IMR-90 (cell line): ENCODE results near the gene SIK3. TPM values are rescaled to one million over a fixed set of nuclear protein-coding genes. Genes with fewer than 3 reads are reported as not detected.

Source experiments
- ATAC-seq: fragments of 200-7000 bp; cut with Tn5 transposase; 2 replicates; pipeline ENCODE4 v1.9.1; 2020; ENCODE audit warnings: low read depth, mild to moderate bottlenecking, moderate library complexity
- BruUV-seq: library from RNA; stranded (reverse); fragments of 400-500 nt; replicated peaks from 2 replicates; lab custom pipeline; 2021; lab: Mats Ljungman, UMichigan
- CTCF ChIA-PET: fragments of 300-600 bp; formaldehyde crosslinking; extraction: SDS; loops from one replicate; lab custom pipeline; 2021; ENCODE audit warnings: antibody characterized with exemption; lab: Yijun Ruan, JAX
- POLR2A ChIA-PET: fragments of 300-600 bp; sonication (Branson Sonifier 250); formaldehyde crosslinking; loops from one replicate; lab custom pipeline; 2022; ENCODE audit warnings: antibody characterized with exemption; ENCODE audit not compliant: unreplicated experiment; lab: Charles Lee
- DNase-seq: peaks from one replicate; pipeline ENCODE4 v3.0.0; 2013
- H2AFZ ChIP-seq: replicated peaks from 2 replicates; pipeline ENCODE3; 2013; ENCODE audit warnings: low read length, mild to moderate bottlenecking; ENCODE audit not compliant: poor library complexity
- H2AK5ac ChIP-seq: 2 replicates; pipeline ENCODE4 v1.6.1; 2013; ENCODE audit warnings: low read depth, low read length, inconsistent platforms
- H2AK9ac ChIP-seq: replicated peaks from 2 replicates; pipeline ENCODE3; 2013; ENCODE audit warnings: mild to moderate bottlenecking, low read depth, low read length, moderate library complexity; ENCODE audit not compliant: poor library complexity
- H2BK120ac ChIP-seq: 2 replicates; pipeline ENCODE4 v1.6.1; 2013; ENCODE audit warnings: low read depth, low read length, inconsistent platforms
- H2BK15ac ChIP-seq: 3 replicates; pipeline ENCODE4 v1.6.1; 2013; ENCODE audit warnings: low read depth, low read length, inconsistent platforms
- H2BK20ac ChIP-seq: 2 replicates; pipeline ENCODE4 v1.6.1; 2013; ENCODE audit warnings: low read depth, mild to moderate bottlenecking, inconsistent platforms, low read length, moderate library complexity
- H2BK5ac ChIP-seq: 2 replicates; pipeline ENCODE4 v1.6.1; 2013; ENCODE audit warnings: mild to moderate bottlenecking, low read depth, low read length, inconsistent platforms; ENCODE audit not compliant: poor library complexity, severe bottlenecking
- H3K14ac ChIP-seq: replicated peaks from 2 replicates; pipeline ENCODE4 v1.6.1; 2013; ENCODE audit warnings: low read depth, low read length, inconsistent platforms
- H3K18ac ChIP-seq: 2 replicates; pipeline ENCODE4 v1.6.1; 2013; ENCODE audit warnings: low read depth, low read length, control low read depth
- H3K23ac ChIP-seq: 2 replicates; pipeline ENCODE4 v1.6.1; 2013; ENCODE audit warnings: low read depth, low read length, inconsistent platforms
- H3K27ac ChIP-seq: 2 replicates; pipeline ENCODE4 v1.5.1; 2013; ENCODE audit warnings: mild to moderate bottlenecking, control low read depth, low read length; ENCODE audit not compliant: insufficient read depth
- H3K27me3 ChIP-seq: 2 replicates; pipeline ENCODE4 v1.6.1; 2013; ENCODE audit warnings: low read length; ENCODE audit not compliant: control insufficient read depth, insufficient read depth
- H3K36me3 ChIP-seq: 2 replicates; pipeline ENCODE4 v1.6.1; 2013; ENCODE audit warnings: low read length, mixed read lengths; ENCODE audit not compliant: control insufficient read depth, insufficient read depth
- H3K4ac ChIP-seq: 2 replicates; pipeline ENCODE4 v1.6.1; 2013; ENCODE audit warnings: low read depth, low read length, inconsistent platforms
- H3K4me1 ChIP-seq: 2 replicates; pipeline ENCODE4 v1.6.1; 2013; ENCODE audit warnings: low read length, mixed read lengths; ENCODE audit not compliant: control insufficient read depth, insufficient read depth
- H3K4me2 ChIP-seq: 2 replicates; pipeline ENCODE4 v1.6.1; 2013; ENCODE audit warnings: low read depth, mild to moderate bottlenecking, control low read depth, low read length, moderate library complexity
- H3K4me3 ChIP-seq: 2 replicates; pipeline ENCODE4 v1.5.1; 2013; ENCODE audit warnings: low read depth, mild to moderate bottlenecking, control low read depth, low read length, moderate library complexity; ENCODE audit not compliant: insufficient read depth
- H3K56ac ChIP-seq: 2 replicates; pipeline ENCODE4 v1.6.1; 2013; ENCODE audit warnings: low read length, inconsistent platforms; ENCODE audit not compliant: insufficient read depth; ENCODE audit errors: extremely low read depth
- H3K79me1 ChIP-seq, 2 experiments: 2 replicates each; pipeline ENCODE4 v1.6.1; 2013; ENCODE audit warnings: low read length in 2 of 2, inconsistent platforms in 1 of 2, low read depth in 1 of 2
- H3K9ac ChIP-seq: 2 replicates; pipeline ENCODE4 v1.6.1; 2013; ENCODE audit warnings: low read depth, low read length, control low read depth
- H3K9me1 ChIP-seq: 2 replicates; pipeline ENCODE4 v1.6.1; 2013; ENCODE audit warnings: low read length, inconsistent platforms; ENCODE audit not compliant: insufficient read depth
- H3K9me3 ChIP-seq: 2 replicates; pipeline ENCODE4 v1.6.1; 2013; ENCODE audit warnings: low read length; ENCODE audit not compliant: control insufficient read depth, insufficient read depth
- H4K20me1 ChIP-seq: 2 replicates; pipeline ENCODE4 v1.6.1; 2013; ENCODE audit warnings: low read length, inconsistent platforms; ENCODE audit not compliant: insufficient read depth
- H4K5ac ChIP-seq: 2 replicates; pipeline ENCODE4 v1.6.1; 2013; ENCODE audit warnings: mild to moderate bottlenecking, low read depth, low read length, control low read depth
- H4K8ac ChIP-seq, 2 experiments: 2 replicates each; pipeline ENCODE4 v1.6.1; 2013; ENCODE audit warnings: low read depth in 2 of 2, low read length in 2 of 2, control low read depth in 1 of 2, inconsistent platforms in 1 of 2
- H4K91ac ChIP-seq: 2 replicates; pipeline ENCODE4 v1.6.1; 2013; ENCODE audit warnings: low read depth, low read length, inconsistent platforms; ENCODE audit not compliant: insufficient read depth
- CHD1 ChIP-seq: IDR thresholded peaks from 2 replicates; pipeline ENCODE4 v1.6.1; 2012; ENCODE audit warnings: low read depth, low read length, improper control_type of control experiment
- WGBS, 2 experiments: methylation state at CpG; one replicate each; pipeline versions ENCODE4 v1.1.5 to v1.1.7; 2013; ENCODE audit warnings: missing lambda C conversion rate in 2 of 2; ENCODE audit not compliant: insufficient read length in 1 of 2; ENCODE audit errors: extremely low coverage in 2 of 2; 5-methylcytosine and 5-hydroxymethylcytosine counted together
- dilution Hi-C: fragments of 300-500 bp; cut with HindIII; formaldehyde crosslinking; loops from one replicate; pipeline ENCODE4 v1.14.3; 2018; ENCODE audit warnings: low sequenced_read_pairs; ENCODE audit not compliant: unreplicated experiment
- in situ Hi-C: fragments of 300-500 bp; cut with MboI; formaldehyde crosslinking; loops from 3 replicates; pipeline ENCODE4 v1.14.3; 2019; ENCODE audit warnings: low sequenced_read_pairs, inconsistent platforms, mixed read lengths
- intact Hi-C: fragments of 100-400 bp; cut with micrococcal nuclease; formaldehyde crosslinking; loops from 2 replicates; pipeline ENCODE4 v1.10.0; 2022
- polyA plus RNA-seq, 3 experiments: library from polyadenylated mRNA; depleted of rRNA; stranded (reverse); fragments of >200 nt; gene quantifications; 2 replicates each; pipeline ENCODE4 v1.2.3, GENCODE V29; 2012; ENCODE audit warnings: low replicate concordance in 1 of 3
- total RNA-seq: library from RNA; depleted of rRNA; stranded (reverse); fragments of >200 nt; gene quantifications from 2 replicates; pipeline ENCODE4 v1.2.3, GENCODE V29; 2012

The SIK3 gene
- total and polyA plus RNA-seq, 2 of the 4 experiments (the other 2 are of a cell fraction), result 8.2 to 9.1 TPM

DNA sequence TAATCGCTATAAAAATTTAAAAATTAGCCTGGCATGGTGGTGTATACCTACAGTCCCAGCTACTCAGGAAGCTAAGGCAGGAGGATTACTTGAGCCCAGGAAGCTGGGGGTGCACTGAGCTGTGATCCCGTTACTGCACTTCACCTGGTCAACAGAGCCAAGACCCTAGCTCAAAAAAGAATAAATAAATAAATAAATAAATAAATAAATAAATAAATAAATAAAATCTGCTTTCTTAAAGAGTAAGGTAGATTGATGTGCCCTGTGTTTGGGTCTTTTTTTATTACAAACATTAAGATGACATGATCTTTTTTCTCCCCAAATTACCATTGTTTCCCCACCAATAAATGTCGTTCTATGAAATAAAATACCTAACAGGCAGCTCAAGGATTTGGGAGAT, 146.5 kb downstream of the SIK3 start:
- WGBS, 2 experiments, result no CpG with 5 or more reads among the region's 3 CpGs
- Histone ChIP-seq H3K9me1 (no peaks in the 10 kb centered on the region), H3K36me3 (peaks cover 8% of the 10 kb centered on the region), H3K56ac (no peak overlapping the region), H4K5ac (no peak overlapping the region), H2AFZ (no peak overlapping the region), H3K18ac (no peak overlapping the region), H2AK5ac (no peak overlapping the region), H3K27me3 (no peaks in the 10 kb centered on the region), H2BK20ac (no peak overlapping the region), H2BK120ac (no peak overlapping the region), H3K27ac (no peak overlapping the region), H3K4ac (no peak overlapping the region), H3K4me2 (no peak overlapping the region), H4K8ac (no peak overlapping the region), H3K79me1 (peaks cover 0 to 4% of the 10 kb centered on the region in 2 experiments; a peak in 2 of 4 replicates), H2BK5ac (no peak overlapping the region), H3K23ac (no peak overlapping the region), H4K20me1 (no peaks in the 10 kb centered on the region), H2AK9ac (no peak overlapping the region), H4K91ac (no peak overlapping the region), H3K9me3 (0 out of 2 replicates have a peak, but pooled peaks cover 1% of the 10 kb centered on the region), H3K4me3 (no peak overlapping the region), H3K4me1 (no peaks in the 10 kb centered on the region; the same call in 1 of the 2 replicates), H2BK15ac (no peak overlapping the region), H3K9ac (no peak overlapping the region), H3K14ac (no peak overlapping the region)
- no peak for TF ChIP-seq CHD1
- ATAC-seq, result no peak
- ChIA-PET CTCF (interaction anchor here (0.5 to 0.8 kb wide), 5 partner anchors 25 to 155 kb away, joined by 3 read pairs; no protein-coding TSS in a partner anchor), POLR2A (no interaction called here)
- no peak for DNase-seq
- intact Hi-C loops, result no loop called here
- BruUV-seq, result no TSS peak
- dilution Hi-C loops, result no loop called here
- in situ Hi-C loops, result no loop called here
